NCI-H187 treated with DMSO at 0.1 percent for 48 hours (cell line): ENCODE data around the gene FCN3.
"Not testable (repeated sequence)": the region's sequence is repeated elsewhere in the genome, so short reads cannot be mapped to it uniquely, and the experiment has no call there.

Source experiments
- DNase-seq: peaks from one replicate; lab custom pipeline; 2025; lab: John Stamatoyannopoulos, UW

FCN3 gene

GRCh38 chr1:27374362-27375086 is at the start of gene FCN3:
FCN3 (minus strand) TSS chr1:27374824; CDS start chr1:27374818, 6 bp downstream.
- DNase-seq, result no peak

DNA sequence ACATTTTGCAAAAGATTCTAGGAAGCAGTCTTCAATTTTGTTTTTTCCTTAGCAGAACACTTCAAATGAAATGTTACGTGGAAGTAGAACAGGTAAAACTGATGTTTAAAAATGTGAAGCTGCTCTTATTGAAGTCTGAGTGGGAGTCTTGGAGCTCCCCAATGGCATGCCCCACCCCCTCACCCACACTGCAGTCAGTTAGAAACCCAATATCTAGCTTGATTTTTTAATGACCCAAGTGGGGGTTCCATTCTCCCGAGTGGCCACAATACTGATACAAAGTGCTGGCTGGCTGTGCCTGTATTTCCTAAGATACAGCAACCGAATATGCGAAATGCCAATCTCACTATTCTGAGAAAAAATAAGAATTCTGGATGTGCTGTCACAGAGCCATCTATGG is 49.1 kb upstream of the FCN3 start:
- DNase-seq, result no peak

DNA sequence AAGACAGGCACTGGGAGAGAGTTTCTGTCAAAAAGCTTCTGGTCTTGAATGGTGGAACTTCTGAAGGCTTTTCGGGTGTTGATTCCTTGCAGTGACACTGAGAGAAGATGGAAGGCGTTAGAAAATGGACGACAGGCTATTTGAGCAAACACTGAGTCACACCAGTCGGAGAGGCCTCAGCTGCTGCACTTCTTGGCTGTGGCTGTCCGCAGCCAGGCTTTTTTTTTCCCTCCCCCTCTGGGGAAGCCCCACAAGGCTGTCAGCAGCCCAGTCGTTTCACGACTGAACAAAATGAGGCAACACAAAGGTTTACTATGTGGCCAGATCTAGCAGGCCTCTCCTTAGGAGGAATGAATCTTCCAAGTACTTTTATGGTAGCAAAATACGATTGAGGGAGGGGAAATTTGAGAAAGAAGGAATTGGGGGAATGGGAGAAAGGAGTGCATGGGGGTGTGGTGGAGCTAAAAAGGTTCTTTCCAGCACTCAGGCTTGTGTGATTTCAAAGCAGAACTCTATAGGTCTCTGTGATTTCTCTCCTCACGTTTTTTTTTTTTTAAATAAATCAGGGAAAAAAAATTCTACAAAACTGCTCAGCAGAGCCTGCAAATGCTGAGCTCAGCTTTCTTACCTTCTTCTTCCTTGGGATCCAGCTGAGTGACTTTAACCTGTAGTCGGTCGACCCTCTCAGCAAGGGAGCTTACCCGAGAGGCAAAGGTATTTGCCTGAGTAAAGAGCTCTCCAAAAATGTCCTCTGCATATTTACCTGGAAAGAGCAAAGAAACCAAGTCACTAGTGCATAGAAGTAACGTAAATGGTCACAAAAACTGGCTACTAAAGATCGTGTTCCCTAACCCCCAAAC is 43.9 kb upstream of the FCN3 start:
- no peak for DNase-seq

- DNase-seq, result no peak
These were observed 43.1 kb upstream of the FCN3 start for GRCh38 chr1:27417713-27418112.

DNA sequence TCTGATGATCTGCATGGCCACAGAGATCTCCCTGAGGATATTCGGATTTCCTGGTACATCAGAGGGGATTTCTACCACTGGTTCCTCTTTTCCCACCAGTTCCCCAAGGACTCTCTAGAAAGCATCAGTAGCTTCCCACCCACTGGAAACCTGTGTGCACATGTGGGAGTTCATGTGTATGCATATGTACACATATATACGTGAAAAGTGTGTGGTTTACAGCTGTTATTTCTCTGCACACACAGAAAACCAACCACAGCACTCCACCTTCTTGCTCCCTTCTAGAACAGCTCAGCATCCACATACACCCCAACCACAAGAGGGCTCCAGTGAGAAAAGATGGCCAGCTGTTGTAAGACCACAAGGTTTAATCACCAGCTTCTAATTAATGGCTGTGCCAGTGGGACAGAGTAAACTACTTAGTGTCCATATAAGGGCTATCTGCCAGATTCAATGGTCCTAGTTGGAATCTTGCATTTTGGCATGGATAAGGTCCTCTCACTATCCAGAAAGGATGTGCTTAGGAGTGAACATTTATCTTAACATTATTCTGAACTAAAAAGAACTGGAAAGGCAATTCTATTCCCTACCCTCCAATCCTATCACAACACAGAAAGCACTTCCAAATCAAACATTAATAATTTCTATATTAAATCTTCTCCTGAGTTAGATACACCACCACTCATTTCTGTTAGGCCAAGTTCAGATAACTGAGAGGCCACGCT is 41.9 kb upstream of the FCN3 start:
- DNase-seq, result no peak

GRCh38 chr1:27414091-27414490 is 39.5 kb upstream of the FCN3 start:
- DNase-seq, result no peak

DNA sequence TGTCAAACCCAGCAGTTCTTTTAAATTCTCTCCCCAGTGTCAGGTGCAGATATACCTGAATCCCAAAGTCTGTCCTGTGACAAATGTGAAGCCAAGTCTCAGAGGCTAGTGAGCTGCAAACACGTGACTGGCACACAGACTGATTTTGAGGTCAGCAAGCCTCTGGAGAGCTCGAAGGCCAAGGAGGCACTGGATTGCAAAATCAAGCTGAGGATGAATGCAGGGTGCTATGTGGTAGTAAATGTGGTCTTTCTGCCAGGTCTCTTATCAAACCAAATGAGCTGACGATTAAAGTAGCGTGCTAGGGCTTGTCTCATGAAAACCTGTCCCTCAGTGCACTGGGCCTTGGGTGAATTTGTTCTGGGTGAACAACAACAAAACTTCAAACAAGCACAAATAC is 38.4 kb upstream of the FCN3 start:
- DNase-seq, result no peak

DNA sequence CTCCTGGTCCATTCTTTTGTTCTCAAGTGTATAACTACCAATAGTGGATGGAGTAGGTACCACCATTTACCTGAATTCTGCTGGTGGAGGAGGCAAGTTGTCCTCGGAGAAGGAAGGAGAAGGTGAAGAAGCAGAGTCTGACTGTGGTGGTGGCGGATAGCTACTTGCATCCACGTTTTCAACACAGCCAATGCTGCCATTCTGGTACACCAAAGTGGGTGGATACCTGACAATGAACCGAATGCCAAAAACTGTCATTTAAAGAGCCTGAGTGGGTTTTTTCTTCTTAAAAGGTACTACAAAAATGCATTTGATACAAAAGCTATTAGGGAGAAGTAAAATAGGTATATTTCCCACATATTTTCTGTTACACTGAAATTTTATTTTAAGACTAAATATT is 37.9 kb upstream of the FCN3 start:
- DNase-seq, result no peak

GRCh38 chr1:27410709-27411108 is 36.1 kb upstream of the FCN3 start:
- DNase-seq, result no peak

GRCh38 chr1:27409669-27410068 is 35.0 kb upstream of the FCN3 start:
- no peak for DNase-seq

DNA sequence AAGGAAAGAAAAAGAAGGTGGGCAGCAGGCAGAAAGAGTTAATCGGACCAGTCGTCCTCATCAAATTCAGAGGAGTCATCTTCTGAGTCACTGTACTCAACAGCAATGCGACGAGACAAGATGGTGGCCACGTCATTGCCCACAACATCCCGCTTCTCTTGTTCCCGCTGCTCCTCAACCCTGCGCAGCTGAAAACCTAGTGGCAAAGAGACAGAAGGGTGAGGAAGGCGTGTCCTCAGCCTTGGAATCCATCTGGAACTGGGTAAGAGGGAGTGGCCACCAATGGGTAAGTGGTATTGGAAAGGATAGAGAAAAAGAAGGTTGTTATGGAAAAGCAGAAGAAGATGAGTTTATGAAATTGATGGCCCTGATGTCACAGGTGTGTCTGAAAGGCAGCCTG is 33.5 kb upstream of the FCN3 start:
- no peak for DNase-seq

DNA sequence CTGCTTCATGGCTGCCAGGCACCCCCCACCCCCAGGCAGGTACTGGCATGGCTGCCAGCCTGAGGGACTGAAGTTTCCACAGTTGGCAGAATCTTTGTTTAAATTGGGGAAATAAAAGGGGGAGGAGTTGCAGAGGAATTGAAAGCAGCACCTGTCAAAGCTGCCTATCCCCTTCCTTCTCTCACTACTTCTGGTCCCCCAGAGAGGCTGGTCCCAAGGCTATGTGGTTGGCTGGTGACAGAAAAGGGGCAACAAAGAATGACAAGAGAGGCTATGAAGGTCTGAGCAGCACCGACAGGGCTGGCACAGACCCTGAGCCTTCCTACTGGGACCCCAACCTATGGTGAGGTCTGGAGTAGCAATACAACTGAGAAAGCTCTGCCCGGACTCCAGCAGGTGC is 32.2 kb upstream of the FCN3 start:
- DNase-seq, result not testable (repeated sequence)

GRCh38 chr1:27406362-27406680 is 31.7 kb upstream of the FCN3 start:
- no peak for DNase-seq

GRCh38 chr1:27405598-27406361 is 31.2 kb upstream of the FCN3 start:
- not testable (repeated sequence) for DNase-seq

- DNase-seq, result no peak
These were observed 30.4 kb upstream of the FCN3 start for GRCh38 chr1:27405074-27405473.

DNA sequence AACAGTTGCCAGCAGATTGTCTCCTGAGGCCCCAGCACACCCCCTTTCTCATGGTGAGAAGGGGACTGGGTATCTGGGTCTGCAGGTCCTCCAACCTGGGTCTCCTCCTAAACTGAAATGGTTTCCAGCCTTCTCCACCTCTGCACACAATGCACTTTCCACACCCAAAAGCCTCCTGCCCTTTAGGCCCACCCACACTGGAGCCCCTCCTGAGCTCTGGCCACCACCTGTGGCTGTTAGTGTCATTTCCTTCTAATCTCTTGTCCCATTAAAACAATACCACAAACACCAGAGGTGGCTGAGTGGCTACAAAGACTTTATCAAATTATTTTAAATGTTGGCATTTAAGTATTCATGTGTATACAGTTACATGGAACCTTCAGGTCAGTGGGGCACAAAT is 29.3 kb upstream of the FCN3 start:
- DNase-seq, result no peak

DNA sequence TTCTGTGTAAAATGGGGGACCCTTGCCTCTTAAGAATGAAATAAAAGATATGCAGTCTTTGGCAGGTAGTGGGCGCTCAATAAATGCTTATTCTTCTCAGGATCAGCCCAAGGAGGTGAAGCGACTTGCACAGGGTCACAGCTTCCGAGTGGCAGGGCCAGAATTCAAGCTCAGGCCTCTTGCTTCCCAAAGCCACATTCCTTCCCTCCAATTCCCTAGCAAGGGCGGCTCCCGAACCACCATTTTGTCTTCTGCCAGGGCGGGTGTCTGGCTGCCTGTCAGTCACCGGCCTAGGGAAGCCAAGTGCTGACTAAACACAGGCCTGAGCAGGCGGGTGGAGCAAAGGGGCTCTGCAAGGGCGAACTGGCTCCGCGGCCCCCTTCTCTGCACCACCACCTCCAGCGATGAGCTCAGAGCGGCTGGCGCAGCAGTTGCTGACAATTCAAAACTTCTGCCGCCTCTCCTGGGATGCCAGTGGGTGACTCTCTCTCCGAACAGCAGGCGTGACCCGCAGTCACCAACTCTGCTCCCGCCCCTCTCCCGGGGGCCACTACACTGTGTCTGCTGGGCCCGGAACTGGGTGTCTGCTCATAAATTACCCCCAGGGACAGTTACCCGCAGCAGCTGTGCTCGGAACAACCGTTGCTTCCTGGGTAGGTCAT is 28.6 kb upstream of the FCN3 start:
- DNase-seq, result no peak

GRCh38 chr1:27402349-27402754 is 27.7 kb upstream of the FCN3 start:
- DNase-seq, result no peak

- no peak for DNase-seq
These were observed 26.3 kb upstream of the FCN3 start for GRCh38 chr1:27400963-27401341.

DNA sequence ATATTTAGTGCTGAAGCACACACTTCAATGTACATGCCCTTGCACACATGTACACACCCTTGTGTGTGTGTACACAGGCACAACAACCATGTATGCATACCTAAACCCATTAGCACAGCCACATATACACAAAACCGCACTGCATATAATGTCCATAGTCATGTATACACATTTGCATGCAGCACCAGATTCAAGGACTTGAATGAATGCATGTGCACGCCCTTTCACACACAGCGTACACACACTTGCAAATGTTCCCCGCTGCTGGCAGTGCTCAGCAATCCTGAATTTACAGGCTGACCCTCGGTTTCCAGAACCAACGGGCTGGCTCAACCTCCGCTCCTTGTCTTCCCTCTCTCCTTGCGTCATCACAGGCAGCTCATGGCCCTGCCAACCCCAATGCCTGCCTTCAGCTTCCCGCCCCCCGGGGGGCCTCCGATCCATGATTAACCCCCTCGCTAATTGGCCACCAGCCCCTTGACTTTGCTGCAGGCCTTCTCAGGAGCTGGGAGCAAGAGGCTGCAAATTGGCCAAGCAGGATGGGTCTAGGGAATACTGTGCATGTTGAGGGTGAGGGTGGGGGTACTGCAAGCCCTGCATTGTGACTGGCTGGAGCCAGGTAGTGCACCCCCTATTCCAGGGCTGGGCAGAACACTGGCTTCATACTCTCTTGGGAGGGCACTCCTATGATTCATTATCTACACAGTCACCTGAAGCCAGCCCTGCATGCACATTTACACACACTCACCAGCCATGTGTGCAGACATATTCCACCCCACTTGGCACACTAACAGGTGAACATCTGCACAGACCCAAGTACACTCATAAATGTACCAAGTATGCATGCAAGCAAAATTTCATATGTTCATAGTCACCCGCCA is 25.7 kb upstream of the FCN3 start:
- DNase-seq, result no peak
